PFSK-1 (cell line): ENCODE results near the gene ELOVL6.

ENCODE experiments used
- FOXP2 ChIP-seq: optimal IDR thresholded peaks from 2 replicates; pipeline ENCODE3; 2011; ENCODE audit warnings: borderline replicate concordance, control low read depth, inconsistent platforms; ENCODE audit not compliant: insufficient read depth; ENCODE audit errors: extremely low read length, extremely low read depth
- POLR2AphosphoS5 ChIP-seq: IDR thresholded peaks from 2 replicates; pipeline ENCODE4 v1.6.1; 2012; ENCODE audit warnings: low read depth, mild to moderate bottlenecking, control low read depth, low read length, moderate library complexity
- SIN3A ChIP-seq: IDR thresholded peaks from 2 replicates; pipeline ENCODE4 v1.6.1; 2012; ENCODE audit warnings: mild to moderate bottlenecking, low read length, moderate library complexity, borderline replicate concordance; ENCODE audit not compliant: insufficient read depth
- TAF1 ChIP-seq: IDR thresholded peaks from 2 replicates; pipeline ENCODE4 v1.6.1; 2012; ENCODE audit warnings: low read length, control low read depth, borderline replicate concordance; ENCODE audit not compliant: insufficient read depth
- TF ChIP-seq, protein P1 (sequence below), 2 experiments: IDR thresholded peaks; 2 replicates each; pipeline versions ENCODE4 v1.6.1 to v1.8.0; 2011 to 2012; ENCODE audit warnings: low read depth in 2 of 2, low read length in 2 of 2, control low read depth in 1 of 2, inconsistent platforms in 1 of 2, mild to moderate bottlenecking in 1 of 2, moderate library complexity in 1 of 2; ENCODE audit not compliant: insufficient read depth in 1 of 2

DNA sequence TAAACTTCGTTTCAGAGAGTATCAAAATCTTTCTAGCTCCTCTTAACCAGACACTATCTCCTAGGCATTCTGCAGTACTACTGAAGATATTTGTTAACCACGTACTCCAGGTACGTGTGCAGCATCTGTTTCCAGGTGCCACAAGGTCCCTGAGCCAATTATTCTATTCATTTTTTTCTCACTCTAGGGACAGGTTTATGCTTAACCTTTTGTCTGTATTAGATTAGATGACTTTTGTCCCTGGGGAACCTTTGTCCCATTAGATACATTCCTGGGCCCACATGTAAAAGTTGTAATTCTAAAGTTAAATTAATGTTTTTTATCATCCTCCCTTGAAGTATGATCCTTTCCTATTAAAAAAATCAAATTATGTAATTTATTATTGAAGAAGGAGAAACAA is 16.5 kb downstream of the ELOVL6 start:
- TF ChIP-seq, protein P1, sequence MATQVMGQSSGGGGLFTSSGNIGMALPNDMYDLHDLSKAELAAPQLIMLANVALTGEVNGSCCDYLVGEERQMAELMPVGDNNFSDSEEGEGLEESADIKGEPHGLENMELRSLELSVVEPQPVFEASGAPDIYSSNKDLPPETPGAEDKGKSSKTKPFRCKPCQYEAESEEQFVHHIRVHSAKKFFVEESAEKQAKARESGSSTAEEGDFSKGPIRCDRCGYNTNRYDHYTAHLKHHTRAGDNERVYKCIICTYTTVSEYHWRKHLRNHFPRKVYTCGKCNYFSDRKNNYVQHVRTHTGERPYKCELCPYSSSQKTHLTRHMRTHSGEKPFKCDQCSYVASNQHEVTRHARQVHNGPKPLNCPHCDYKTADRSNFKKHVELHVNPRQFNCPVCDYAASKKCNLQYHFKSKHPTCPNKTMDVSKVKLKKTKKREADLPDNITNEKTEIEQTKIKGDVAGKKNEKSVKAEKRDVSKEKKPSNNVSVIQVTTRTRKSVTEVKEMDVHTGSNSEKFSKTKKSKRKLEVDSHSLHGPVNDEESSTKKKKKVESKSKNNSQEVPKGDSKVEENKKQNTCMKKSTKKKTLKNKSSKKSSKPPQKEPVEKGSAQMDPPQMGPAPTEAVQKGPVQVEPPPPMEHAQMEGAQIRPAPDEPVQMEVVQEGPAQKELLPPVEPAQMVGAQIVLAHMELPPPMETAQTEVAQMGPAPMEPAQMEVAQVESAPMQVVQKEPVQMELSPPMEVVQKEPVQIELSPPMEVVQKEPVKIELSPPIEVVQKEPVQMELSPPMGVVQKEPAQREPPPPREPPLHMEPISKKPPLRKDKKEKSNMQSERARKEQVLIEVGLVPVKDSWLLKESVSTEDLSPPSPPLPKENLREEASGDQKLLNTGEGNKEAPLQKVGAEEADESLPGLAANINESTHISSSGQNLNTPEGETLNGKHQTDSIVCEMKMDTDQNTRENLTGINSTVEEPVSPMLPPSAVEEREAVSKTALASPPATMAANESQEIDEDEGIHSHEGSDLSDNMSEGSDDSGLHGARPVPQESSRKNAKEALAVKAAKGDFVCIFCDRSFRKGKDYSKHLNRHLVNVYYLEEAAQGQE (IDR thresholded peaks at IDR 0.05; ENCODE audit: insufficient read depth in 1 of 2, low read depth in 2 of 2, low read length in 2 of 2): no peak
- TF ChIP-seq TAF1: no peak
- TF ChIP-seq POLR2AphosphoS5: no peak
- TF ChIP-seq SIN3A: no peak
- TF ChIP-seq FOXP2: no peak
